Activated T-cell treated with anti-CD3 and anti-CD28 coated beads, Interleukin-2, amount 50 U/mL, for 4 hours (primary cell): Measurements from ENCODE around the gene GRIK3. TPM values are rescaled to one million over a fixed set of nuclear protein-coding genes. Genes with fewer than 3 reads are reported as not detected.

ENCODE experiments used
- ATAC-seq, 2 donors: fragments of 200-7000 bp; cut with Tn5 transposase; one replicate each; pipeline ENCODE4 v1.10.0; 2021
- DNase-seq: peaks from one replicate; pipeline ENCODE4 v3.0.0-alpha.2; 2020
- H3K27me3 Mint-ChIP-seq: one replicate; pipeline ENCODE4 v1.8.0; 2021; ENCODE audit warnings: low read depth, mixed read lengths
- H3K36me3 Mint-ChIP-seq: one replicate; pipeline ENCODE4 v1.8.0; 2022; ENCODE audit warnings: mixed read lengths; ENCODE audit not compliant: insufficient read depth
- H3K4me1 Mint-ChIP-seq: one replicate; pipeline ENCODE4 v1.8.0; 2021; ENCODE audit warnings: low read depth, mixed read lengths
- H3K4me3 Mint-ChIP-seq: one replicate; pipeline ENCODE4 v1.8.0; 2021; ENCODE audit warnings: mild to moderate bottlenecking, moderate library complexity, mixed read lengths
- H3K9me3 Mint-ChIP-seq: one replicate; pipeline ENCODE4 v1.8.0; 2021; ENCODE audit warnings: mixed read lengths
- total RNA-seq, 3 donors: library from RNA; stranded (reverse); gene quantifications; one replicate each; pipeline ENCODE4 v1.2.1, GENCODE V29; 2021

GRIK3 gene
- total RNA-seq, 3 donors from 2014 or later, result not detected

DNA sequence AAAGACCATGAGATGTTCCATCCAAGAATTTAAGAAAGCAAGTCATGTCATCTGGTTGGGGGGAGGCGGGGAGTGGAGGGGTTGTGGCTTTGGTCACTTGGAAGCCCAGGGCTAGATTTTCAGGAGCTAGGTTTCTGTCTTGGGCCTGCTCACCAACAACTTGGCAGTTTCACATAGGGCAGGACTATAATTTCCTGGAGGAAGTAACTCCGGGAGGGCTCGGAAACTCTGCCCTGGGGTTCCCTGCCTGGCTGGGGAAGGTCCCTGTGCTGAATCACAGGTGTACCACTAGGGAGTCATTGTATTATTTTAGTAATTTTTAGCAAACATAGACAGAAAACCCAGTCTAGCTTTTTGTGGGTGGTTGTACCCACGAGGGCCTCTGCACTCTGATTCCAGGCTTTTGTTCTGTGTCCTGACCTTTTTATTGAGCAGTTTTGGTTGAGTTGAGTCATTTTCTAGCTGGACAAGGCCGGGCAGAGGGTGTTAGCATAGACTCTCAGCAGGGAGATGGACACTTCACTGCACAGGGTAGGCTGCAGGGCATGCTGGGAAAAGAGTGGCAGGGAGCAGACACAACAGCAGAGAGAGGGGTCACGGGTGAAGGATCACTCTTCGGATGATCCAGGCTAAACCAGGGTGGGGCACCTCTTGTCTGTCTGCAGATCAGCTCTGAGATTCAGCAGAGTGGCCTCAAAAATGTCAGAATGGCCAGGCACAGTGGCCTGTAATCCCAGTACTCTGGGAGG, 144.7 kb downstream of the GRIK3 start:
- no peak overlapping the region for H3K4me3 Mint-ChIP-seq
- H3K36me3 Mint-ChIP-seq, result no peaks in the 10 kb centered on the region
- H3K4me1 Mint-ChIP-seq, result no peaks in the 10 kb centered on the region
- DNase-seq, result no peak
- ATAC-seq, result no peak
- H3K9me3 Mint-ChIP-seq, result no peaks in the 10 kb centered on the region
- peaks cover 13% of the 10 kb centered on the region for H3K27me3 Mint-ChIP-seq

DNA sequence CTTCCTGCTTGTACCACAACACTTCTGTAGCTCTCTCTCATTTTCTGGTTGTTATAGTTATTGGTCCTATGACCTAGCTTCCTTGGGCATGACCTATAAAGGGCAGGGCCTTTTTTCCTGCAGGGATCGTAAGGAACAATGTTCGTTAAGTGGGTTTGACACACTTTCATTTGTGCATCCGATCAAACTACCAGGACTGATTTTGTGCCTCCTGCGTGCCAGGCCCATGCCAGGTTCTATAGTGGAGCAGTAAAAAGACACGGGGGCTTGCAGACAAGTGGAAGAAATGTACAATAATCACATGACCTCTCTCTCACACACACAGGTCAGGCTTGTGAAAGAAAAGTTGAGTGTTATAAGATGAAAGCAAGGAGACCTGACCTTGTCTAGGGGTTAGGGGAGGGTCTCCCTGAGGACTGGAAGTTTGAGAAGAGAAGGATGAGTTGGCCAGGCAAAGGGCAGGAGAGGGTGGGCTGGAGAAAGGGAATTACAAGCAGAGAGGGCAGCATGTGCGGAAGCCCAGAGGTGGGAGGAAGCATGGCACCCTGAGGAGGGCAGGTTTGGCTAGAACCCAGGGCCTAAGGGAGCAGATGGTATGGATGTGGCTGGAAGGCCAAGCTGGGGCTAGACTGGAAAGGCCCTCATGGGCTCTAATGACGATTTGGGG, 145.4 kb downstream of the GRIK3 start:
- Mint-ChIP-seq H3K36me3 (no peaks in the 10 kb centered on the region), H3K27me3 (peaks cover 13% of the 10 kb centered on the region), H3K4me1 (no peaks in the 10 kb centered on the region), H3K4me3 (no peak overlapping the region), H3K9me3 (no peaks in the 10 kb centered on the region)
- ATAC-seq (no peak), DNase-seq (no peak)

DNA sequence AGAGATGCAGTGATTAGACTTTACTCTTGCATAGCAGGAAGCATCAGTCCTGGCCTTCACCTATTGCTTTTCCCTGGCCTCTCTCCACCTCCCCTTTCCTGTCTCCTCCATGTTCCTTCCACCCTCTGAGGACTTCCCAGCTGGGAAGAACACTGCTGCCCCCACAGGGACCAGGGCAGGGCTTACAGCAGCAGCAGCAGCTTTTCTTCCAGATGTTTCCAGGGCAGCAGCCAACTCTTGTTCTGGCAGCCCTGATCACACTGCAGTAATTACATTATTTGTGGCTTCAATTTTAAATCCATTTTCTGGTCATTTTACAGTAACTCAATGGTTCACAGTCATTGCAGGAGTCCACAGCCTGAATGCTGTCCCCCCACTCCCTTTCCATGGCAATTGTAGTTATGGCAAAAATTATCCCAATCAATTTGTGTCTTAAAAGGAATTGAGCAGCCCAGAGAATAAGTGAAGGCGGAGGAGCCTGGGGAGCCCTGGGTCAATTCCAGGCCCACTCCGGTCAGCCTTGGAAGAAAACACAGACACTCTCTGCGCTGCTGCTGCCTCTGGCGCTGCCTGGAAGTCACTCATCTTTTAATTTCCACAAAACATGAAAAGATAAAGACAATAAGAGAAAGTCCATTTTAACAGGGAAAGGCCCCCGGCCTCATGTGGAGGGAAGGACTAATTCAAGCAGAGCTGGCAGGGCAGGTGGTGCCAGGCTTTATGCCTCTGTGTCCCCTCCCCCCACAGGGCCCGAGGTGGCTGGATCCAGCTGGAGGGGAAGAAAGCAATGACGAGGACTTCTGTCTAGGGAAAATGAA, 148.6 kb downstream of the GRIK3 start:
- no peaks in the 10 kb centered on the region for H3K4me1 Mint-ChIP-seq
- no peak for ATAC-seq

DNA sequence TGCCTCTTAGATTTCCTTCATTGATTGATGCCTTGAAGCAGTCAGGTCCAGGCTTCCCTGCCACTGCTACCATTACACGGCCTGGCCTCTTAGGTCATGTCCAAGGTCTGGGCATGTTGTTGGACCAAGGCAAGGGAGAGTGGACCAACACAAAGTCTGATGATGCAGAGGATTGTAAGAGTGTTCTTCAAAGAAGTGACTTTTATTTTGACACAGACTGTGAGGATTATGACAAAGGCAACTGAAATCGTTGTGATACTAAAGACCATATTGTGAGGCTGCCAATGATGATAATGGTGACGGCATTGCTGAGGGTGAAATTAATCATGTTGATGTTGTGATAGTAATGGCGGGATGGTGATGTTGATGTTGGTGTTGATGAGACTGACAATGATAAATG, 149.5 kb downstream of the GRIK3 start:
- ATAC-seq (no peak), DNase-seq (no peak)
- no peaks in the 10 kb centered on the region for H3K9me3 Mint-ChIP-seq
- H3K4me1 Mint-ChIP-seq, result no peaks in the 10 kb centered on the region
- peaks cover 12% of the 10 kb centered on the region for H3K27me3 Mint-ChIP-seq
- H3K4me3 Mint-ChIP-seq, result no peak overlapping the region
- H3K36me3 Mint-ChIP-seq, result no peaks in the 10 kb centered on the region

More for the DNA sequence above, 148.6 kb downstream of the GRIK3 start:
- DNase-seq, result no peak
- H3K4me3 Mint-ChIP-seq, result no peak overlapping the region
- peaks cover 11% of the 10 kb centered on the region for H3K27me3 Mint-ChIP-seq
- H3K9me3 Mint-ChIP-seq, result no peaks in the 10 kb centered on the region
- H3K36me3 Mint-ChIP-seq, result no peaks in the 10 kb centered on the region

DNA sequence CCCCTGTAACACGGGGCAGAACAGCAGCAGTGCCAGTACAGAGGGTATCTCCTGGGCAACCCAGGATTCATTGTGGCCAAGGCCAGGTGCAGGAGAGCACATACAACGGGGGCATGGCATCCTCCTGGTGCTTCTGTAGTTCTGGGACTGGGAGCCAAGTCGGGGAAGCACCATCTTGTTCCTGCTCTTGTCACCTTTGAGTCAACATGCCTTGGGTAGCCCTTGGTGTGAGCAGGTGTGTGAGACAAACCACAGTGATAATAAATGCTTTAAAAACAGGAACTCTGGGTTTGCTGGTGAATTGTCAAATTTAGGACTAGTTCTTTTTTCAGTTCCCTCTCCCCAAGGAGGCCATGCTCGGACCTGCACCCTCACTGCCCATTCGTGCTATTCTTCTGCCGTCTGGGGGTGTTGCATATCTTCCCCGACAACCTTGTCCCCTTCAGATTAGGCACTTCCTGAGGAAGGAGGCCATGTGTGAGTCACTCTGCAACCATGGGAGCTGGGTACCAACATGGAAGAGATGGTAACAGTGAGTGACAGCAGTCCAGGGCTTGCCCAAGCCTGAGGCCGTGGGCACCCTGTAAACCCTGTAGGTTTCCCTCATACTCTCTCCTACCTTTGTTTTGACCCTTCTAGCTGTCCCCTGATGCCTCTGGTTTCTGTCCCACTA, 150.2 kb downstream of the GRIK3 start:
- DNase-seq (no peak), ATAC-seq (no peak)
- no peak overlapping the region for H3K4me3 Mint-ChIP-seq
- H3K27me3 Mint-ChIP-seq, result peaks cover 11% of the 10 kb centered on the region
- no peaks in the 10 kb centered on the region for H3K4me1 Mint-ChIP-seq
- H3K9me3 Mint-ChIP-seq, result no peaks in the 10 kb centered on the region
- H3K36me3 Mint-ChIP-seq, result no peaks in the 10 kb centered on the region

DNA sequence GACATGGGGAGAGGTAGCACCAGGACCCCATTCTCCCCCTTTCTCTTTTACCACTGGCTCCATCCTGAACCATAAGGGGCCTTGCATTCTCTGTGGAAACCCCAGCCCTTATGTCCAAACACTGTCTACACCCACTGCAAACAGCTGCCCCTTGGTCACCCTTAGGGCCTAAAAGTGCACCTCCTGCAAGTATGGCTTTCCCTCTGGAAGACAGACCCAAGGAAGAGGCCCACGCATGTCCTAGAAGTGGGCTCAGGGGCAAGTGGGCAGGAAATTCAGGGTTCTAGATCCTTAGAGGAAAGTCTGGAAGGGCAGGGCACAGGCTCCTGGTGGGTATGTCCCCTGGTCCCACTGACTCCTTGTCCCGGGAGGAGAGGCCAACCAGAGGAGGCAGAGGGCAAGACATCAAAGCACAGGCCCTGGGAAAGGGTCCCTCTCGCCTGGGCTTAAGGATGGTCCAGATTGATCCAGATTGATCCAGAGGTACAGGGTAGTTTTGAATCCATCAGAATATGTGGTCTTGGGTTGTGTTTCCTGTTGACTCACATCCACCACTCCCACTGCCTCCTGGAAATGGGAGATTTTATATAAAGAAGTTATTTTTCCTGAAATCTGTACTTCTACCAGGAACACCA, 150.9 kb downstream of the GRIK3 start:
- Mint-ChIP-seq H3K4me3 (no peak overlapping the region), H3K36me3 (no peaks in the 10 kb centered on the region), H3K4me1 (no peaks in the 10 kb centered on the region), H3K27me3 (peaks cover 6% of the 10 kb centered on the region), H3K9me3 (no peaks in the 10 kb centered on the region)
- ATAC-seq (no peak), DNase-seq (no peak)

DNA sequence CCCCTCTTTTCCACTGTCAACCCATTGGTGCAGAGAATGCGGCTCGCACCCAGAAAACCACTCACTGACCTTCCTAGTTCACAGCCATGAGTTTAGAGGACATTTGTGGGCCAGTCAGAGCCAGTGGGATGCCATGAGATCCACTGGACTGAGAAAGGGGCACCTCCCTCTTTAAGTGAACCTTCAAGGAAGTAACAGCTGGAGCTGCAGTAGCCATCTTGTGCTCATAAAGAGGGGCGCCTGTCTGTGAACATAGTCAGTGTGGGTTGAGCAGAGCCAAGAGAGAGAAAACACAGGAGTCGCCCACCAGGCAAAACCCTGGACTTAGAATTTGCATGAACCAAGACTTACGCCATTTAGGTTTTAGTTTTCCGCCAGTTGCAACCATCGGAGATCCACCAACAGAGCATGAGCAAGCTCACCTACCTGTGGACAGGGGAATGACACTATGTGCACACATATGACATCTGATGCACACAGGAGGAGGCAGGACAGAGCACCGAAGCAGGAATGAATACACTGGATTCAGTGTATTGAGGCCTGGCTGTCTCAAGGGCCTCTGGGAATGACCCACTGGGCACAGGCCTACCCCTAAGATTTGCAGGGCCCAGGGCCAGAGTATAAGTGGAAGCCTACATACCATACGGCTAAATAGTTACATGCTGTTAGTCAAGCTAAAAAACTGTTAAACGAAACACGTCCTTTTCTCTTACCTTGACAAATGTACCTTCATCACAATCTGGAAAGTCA, 151.6 kb downstream of the GRIK3 start:
- ATAC-seq, result no peak
- no peaks in the 10 kb centered on the region for H3K36me3 Mint-ChIP-seq
- no peak for DNase-seq

DNA sequence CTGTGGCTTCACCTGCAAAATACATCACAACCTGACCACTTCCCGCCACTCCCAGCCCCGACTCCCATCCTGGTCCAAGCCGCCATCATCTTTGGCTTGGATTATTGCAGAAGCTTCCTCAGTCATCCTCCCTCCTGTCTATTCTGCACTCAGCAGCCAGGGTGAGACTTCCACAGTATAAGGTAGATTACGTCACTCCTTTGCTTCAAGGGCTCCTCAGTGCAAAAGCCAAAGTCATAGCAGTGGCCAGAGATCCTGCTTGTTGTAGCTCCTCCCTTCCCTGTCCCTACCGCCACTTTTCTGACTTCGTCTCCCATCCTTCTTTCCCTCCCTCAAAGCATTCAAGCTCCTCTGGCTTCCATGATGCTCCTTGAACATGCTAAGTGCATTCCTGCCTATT, 152.8 kb downstream of the GRIK3 start:
- no peak for DNase-seq
- no peaks in the 10 kb centered on the region for H3K36me3 Mint-ChIP-seq

More for the DNA sequence above, 151.6 kb downstream of the GRIK3 start:
- Mint-ChIP-seq H3K4me1 (no peaks in the 10 kb centered on the region), H3K4me3 (no peak overlapping the region), H3K27me3 (peaks cover 6% of the 10 kb centered on the region), H3K9me3 (no peaks in the 10 kb centered on the region)

DNA sequence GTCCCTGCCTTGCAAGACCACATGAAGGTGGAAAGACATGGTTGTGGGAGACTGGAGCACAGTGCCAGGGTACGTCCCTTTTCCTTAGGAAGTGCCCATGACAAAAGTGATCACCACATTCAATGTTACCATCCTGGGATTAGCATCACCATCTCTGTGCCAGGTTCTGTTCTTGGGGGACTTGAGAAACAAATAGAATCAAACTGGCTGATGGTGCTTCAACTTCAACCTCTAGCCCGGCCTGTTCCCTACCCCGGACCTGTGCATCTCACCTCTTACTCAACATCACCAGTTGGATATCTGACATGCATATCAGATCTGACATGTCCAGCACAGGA, 153.3 kb downstream of the GRIK3 start:
- no peak overlapping the region for H3K4me3 Mint-ChIP-seq
- H3K9me3 Mint-ChIP-seq, result no peaks in the 10 kb centered on the region
- H3K36me3 Mint-ChIP-seq, result no peaks in the 10 kb centered on the region
- H3K4me1 Mint-ChIP-seq, result no peaks in the 10 kb centered on the region
- H3K27me3 Mint-ChIP-seq, result peaks cover 14% of the 10 kb centered on the region
- DNase-seq (no peak), ATAC-seq (no peak)

More for the DNA sequence above, 152.8 kb downstream of the GRIK3 start:
- no peak for ATAC-seq
- Mint-ChIP-seq H3K4me3 (no peak overlapping the region), H3K4me1 (no peaks in the 10 kb centered on the region), H3K27me3 (peaks cover 14% of the 10 kb centered on the region), H3K9me3 (no peaks in the 10 kb centered on the region)

DNA sequence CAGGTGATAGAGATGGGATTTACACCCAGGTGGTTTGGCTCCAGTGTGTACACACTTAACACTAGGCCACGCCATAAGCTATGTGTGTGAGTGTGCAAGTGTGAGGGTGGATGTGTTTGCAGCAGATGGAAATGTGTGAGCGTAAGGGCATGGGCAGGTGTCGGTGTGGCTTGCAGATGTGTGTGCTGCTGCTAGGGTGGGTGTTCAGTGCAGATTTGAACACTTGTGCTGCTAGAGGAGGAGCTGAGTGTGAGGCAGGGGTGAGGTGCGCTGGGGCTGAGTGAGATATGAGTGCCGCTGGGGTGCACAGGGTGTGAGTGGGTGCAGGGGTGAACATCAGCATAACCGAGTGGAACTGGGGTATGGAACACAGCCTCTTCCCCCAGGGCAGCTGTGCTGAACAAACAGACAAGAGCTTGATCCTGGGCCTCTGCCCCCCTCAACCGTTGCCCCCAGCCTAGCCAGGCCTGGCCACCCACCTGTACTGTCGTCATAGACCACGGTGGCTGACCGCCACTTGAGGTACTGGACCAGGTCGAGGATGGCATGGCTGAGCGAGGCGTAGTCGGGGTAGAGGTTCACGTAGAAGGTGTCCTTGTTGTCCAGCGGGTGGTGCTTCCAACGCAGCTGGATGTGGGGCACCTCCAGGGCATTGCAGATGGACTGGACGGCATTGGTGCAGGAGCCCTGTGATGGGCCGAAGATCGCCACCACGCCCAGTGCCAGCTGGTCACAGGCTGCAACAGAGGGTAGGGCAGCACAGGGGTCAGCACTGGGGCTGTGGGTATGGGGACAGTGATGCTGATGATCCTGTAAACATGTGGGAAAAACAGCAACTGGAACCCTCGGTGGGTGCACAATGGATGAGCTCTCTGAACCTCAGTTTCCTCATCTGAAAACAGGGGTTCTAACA, 153.9 kb downstream of the GRIK3 start:
- ATAC-seq, result no peak
- DNase-seq, result no peak
- no peaks in the 10 kb centered on the region for H3K9me3 Mint-ChIP-seq
- peaks cover 14% of the 10 kb centered on the region for H3K27me3 Mint-ChIP-seq
- H3K36me3 Mint-ChIP-seq, result no peaks in the 10 kb centered on the region
- H3K4me3 Mint-ChIP-seq, result no peak overlapping the region
- H3K4me1 Mint-ChIP-seq, result no peaks in the 10 kb centered on the region

DNA sequence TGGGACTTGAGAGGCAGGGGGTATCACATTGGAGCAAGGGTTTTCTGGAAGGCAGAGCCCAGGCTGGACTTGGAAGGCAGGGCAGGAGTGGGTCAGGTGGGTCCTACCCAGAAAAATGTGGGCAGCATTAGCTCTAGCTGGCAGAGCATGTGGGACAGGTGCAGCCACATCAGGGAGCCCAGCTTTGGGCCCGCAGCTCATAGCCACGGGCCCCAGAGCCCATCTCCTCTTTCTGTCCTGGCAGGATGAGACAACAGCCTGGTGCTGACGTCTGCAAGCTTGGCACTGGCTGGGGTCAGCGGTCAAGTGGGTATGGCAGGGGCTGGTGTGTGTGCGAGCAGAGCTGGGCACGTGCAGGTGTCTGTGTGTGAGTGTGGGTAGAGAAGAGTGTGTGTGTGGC, 154.7 kb downstream of the GRIK3 start:
- DNase-seq, result no peak
- Mint-ChIP-seq H3K27me3 (peaks cover 14% of the 10 kb centered on the region), H3K4me3 (no peak overlapping the region)

DNA sequence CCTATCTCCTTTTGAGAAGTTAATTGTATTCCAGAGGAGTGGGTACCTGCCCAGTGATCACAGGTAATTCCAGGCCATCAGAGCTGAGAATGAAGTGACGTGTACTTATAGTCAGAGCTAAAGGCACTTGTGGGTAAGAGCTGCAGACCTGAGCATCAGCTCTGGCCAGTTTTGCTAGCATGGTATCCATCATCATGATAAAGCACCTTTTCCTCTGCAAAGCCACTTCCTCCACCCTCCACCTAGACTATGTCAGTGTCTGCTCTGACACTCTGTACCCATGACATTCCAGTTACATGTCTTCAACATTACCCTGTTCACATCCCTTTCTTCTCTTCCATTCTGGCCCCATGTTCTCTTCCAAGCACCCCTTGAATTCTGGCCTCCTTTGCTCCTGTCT, 157.3 kb downstream of the GRIK3 start:
- H3K9me3 Mint-ChIP-seq, result no peaks in the 10 kb centered on the region
- no peaks in the 10 kb centered on the region for H3K4me1 Mint-ChIP-seq
- no peaks in the 10 kb centered on the region for H3K36me3 Mint-ChIP-seq
- ATAC-seq (no peak), DNase-seq (no peak)
- H3K27me3 Mint-ChIP-seq, result peaks cover 12% of the 10 kb centered on the region
- H3K4me3 Mint-ChIP-seq, result no peak overlapping the region

More for the DNA sequence above, 154.7 kb downstream of the GRIK3 start:
- Mint-ChIP-seq H3K36me3 (no peaks in the 10 kb centered on the region), H3K4me1 (no peaks in the 10 kb centered on the region), H3K9me3 (no peaks in the 10 kb centered on the region)
- ATAC-seq, result no peak
